Adipocyte (in vitro differentiated cells): ENCODE measurements around the gene GNAS.

ENCODE experiments used
- DNase-seq: peaks from one replicate; pipeline ENCODE4 v3.0.0-alpha.2; 2015; ENCODE audit warnings: low read depth
- H3K27me3 ChIP-seq: replicated peaks from 2 replicates; pipeline ENCODE4 v1.7.0; 2013; ENCODE audit warnings: mild to moderate bottlenecking, low read length, moderate library complexity; ENCODE audit not compliant: control insufficient read depth, insufficient read depth
- H3K36me3 ChIP-seq: 2 replicates; pipeline ENCODE4 v1.7.0; 2013; ENCODE audit warnings: low read length, mild to moderate bottlenecking, moderate library complexity; ENCODE audit not compliant: control insufficient read depth, insufficient read depth, severe bottlenecking
- H3K4me1 ChIP-seq: 2 replicates; pipeline ENCODE4 v1.7.0; 2013; ENCODE audit warnings: mild to moderate bottlenecking, low read length, moderate library complexity; ENCODE audit not compliant: control insufficient read depth, insufficient read depth
- H3K4me3 ChIP-seq: 2 replicates; pipeline ENCODE4 v1.7.0; 2013; ENCODE audit warnings: mild to moderate bottlenecking, low read length, moderate library complexity
- H3K9ac ChIP-seq: 2 replicates; pipeline ENCODE4 v1.7.0; 2013; ENCODE audit warnings: mild to moderate bottlenecking, low read length, moderate library complexity
- H3K9me3 ChIP-seq: 2 replicates; pipeline ENCODE4 v1.7.0; 2013; ENCODE audit warnings: mild to moderate bottlenecking, low read length, moderate library complexity; ENCODE audit not compliant: control insufficient read depth

Gene GNAS

GRCh38 chr20:58852543-58853271 is at the start of gene GNAS:
TSS of gene GNAS (plus strand) at chr20:58852716.
- Histone ChIP-seq H3K9me3 (no peaks in the 10 kb centered on the region), H3K9ac (no peak within 1 kb of the TSS)
- DNase-seq: peak; percentile 78

DNA sequence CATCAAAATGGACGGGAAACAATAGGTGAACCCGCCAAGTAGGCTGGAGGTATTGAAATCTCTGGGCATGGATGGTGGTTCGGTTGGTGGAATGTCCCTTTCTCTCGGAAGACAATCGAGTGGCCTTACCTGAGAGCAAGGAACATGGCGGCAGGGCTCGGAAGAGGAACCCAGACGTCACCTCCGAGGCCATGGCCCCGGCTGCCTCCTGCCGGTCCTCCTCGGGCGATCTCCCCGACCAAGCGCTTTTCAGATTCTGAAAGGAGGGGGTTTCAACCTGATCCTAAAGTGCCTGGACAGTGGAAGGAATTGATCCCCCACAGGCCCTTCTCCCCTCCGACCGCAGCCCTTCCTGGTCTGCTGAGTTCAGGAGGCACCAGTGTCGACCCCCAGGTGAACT is 49.0 kb upstream of the GNAS start:
- H3K4me1 ChIP-seq: no peaks in the 10 kb centered on the region
- no peak for DNase-seq
- H3K36me3 ChIP-seq: no peaks in the 10 kb centered on the region
- no peaks in the 10 kb centered on the region for H3K9me3 ChIP-seq
- H3K4me3 ChIP-seq: no peak overlapping the region
- peaks cover 11% of the 10 kb centered on the region for H3K27me3 ChIP-seq
- H3K9ac ChIP-seq: no peak overlapping the region

More at GRCh38 chr20:58852543-58853271, at the start of gene GNAS:
- peak within 1 kb of the TSS; percentile 83 for H3K4me3 ChIP-seq
- peaks cover 25% of the 10 kb centered on the region for H3K27me3 ChIP-seq
- no peaks in the 10 kb centered on the region for H3K36me3 ChIP-seq
- peaks cover 16% of the 10 kb centered on the region for H3K4me1 ChIP-seq

GRCh38 chr20:58807801-58808200 is 44.7 kb upstream of the GNAS start:
- no peaks in the 10 kb centered on the region for H3K36me3 ChIP-seq
- no peak overlapping the region for H3K9ac ChIP-seq
- H3K27me3 ChIP-seq: peaks cover 24% of the 10 kb centered on the region
- H3K9me3 ChIP-seq: no peaks in the 10 kb centered on the region
- DNase-seq: no peak
- no peak overlapping the region for H3K4me3 ChIP-seq
- H3K4me1 ChIP-seq: no peaks in the 10 kb centered on the region

DNA sequence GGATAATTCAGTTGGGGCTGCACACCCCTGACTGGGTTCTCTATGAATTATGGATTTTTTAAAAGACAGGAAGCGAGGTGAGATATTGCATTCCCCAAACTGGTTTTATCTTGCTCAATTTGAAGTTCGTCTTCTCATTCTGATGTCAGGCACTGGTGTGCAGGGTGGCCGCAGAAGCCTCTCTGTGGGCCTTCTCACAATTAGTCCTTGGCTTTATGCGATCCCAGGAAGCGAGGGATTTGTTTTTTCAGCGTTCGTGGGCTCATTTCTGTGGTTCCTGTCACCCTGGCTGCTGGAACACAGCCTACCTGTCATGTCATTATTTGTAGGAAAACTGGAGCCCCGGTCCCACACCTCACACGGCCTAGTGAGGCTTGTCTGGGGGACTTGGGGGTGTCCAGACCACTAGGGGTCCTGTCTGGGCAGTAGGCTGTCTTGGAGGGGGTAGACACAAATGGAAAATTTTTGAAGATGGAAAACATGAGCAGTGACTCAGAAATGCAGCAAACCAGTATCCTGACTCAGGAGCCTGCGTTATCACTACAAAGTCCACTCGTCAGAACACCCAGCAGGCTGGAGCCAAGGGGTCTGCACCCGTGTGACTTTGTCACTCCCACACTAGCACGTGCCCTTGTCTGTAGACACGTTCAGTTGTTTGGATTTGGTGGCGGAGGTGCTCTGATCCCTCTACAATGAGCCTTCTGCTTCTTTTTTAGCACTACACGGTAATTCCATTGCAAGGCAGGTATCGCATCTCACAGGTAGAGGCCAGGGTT is 44.1 kb upstream of the GNAS start:
- no peak overlapping the region for H3K9ac ChIP-seq
- H3K4me1 ChIP-seq: no peaks in the 10 kb centered on the region
- no peak overlapping the region for H3K4me3 ChIP-seq
- H3K27me3 ChIP-seq: peaks cover 20% of the 10 kb centered on the region
- no peaks in the 10 kb centered on the region for H3K36me3 ChIP-seq
- no peak for DNase-seq
- H3K9me3 ChIP-seq: no peaks in the 10 kb centered on the region

- H3K4me1 ChIP-seq: no peaks in the 10 kb centered on the region
- no peak overlapping the region for H3K4me3 ChIP-seq
Observed at GRCh38 chr20:58810116-58810878, 42.2 kb upstream of the GNAS start.

GRCh38 chr20:58810879-58811250 is 41.7 kb upstream of the GNAS start:
- Histone ChIP-seq H3K27me3 (peaks cover 25% of the 10 kb centered on the region), H3K9me3 (no peaks in the 10 kb centered on the region), H3K36me3 (no peaks in the 10 kb centered on the region), H3K4me1 (no peaks in the 10 kb centered on the region), H3K4me3 (no peak overlapping the region), H3K9ac (no peak overlapping the region)
- DNase-seq: no peak

More at GRCh38 chr20:58810116-58810878, 42.2 kb upstream of the GNAS start:
- Histone ChIP-seq H3K9ac (no peak overlapping the region), H3K36me3 (no peaks in the 10 kb centered on the region), H3K27me3 (peaks cover 25% of the 10 kb centered on the region), H3K9me3 (no peaks in the 10 kb centered on the region)
- peak; percentile 9 for DNase-seq

GRCh38 chr20:58811334-58811733 is 41.2 kb upstream of the GNAS start:
- Histone ChIP-seq H3K9me3 (no peaks in the 10 kb centered on the region), H3K4me3 (no peak overlapping the region), H3K27me3 (peaks cover 25% of the 10 kb centered on the region), H3K4me1 (no peaks in the 10 kb centered on the region), H3K36me3 (no peaks in the 10 kb centered on the region), H3K9ac (no peak overlapping the region)
- DNase-seq: no peak

DNA sequence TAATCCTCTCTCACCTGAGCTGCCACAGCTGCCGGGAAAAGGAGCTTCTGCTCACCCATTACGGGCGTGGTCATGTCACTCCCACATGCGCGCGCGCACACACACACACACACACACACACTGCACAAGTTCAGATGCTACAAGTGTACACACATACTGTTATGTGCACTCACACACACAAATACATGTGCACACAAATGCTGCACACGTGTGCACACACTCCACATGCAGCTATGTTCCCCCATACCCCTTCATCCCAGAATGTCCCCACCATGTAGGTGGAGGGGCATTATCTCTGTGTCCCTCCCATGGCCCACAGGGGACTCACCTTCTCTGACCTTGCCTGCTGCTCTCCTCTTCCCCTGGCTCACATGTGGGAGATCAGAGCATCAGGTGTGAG is 39.1 kb upstream of the GNAS start:
- H3K27me3 ChIP-seq: peaks cover 25% of the 10 kb centered on the region
- no peak overlapping the region for H3K9ac ChIP-seq
- DNase-seq: no peak
- no peaks in the 10 kb centered on the region for H3K9me3 ChIP-seq
- H3K36me3 ChIP-seq: no peaks in the 10 kb centered on the region
- H3K4me1 ChIP-seq: no peaks in the 10 kb centered on the region
- no peak overlapping the region for H3K4me3 ChIP-seq

- Histone ChIP-seq H3K4me3 (no peak overlapping the region), H3K9me3 (no peaks in the 10 kb centered on the region), H3K36me3 (no peaks in the 10 kb centered on the region), H3K27me3 (peaks cover 18% of the 10 kb centered on the region), H3K4me1 (no peaks in the 10 kb centered on the region), H3K9ac (no peak overlapping the region)
- DNase-seq: no peak
Observed at GRCh38 chr20:58815448-58815847, 37.1 kb upstream of the GNAS start.

DNA sequence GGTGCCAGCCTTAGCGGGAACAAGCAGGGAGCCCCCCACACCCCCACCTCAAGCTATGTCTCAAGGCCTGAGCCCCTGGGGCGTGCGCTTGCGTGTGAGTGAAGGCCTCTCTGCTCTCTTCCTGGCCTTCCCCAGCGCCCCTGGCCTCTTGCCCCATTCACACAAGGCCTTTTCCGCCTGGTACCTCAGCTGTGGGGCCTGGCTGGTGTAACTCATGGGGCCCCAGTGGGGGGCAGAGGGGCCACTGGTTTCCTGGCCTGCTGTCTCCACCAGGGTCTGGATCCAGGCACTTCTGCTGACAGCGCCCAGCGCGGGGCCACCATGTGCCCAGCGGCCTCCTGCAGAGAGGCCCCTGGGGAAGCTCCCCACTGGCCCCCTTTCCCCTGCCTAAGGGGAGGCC is 36.5 kb upstream of the GNAS start:
- no peak for DNase-seq
- no peaks in the 10 kb centered on the region for H3K36me3 ChIP-seq
- no peak overlapping the region for H3K9ac ChIP-seq

GRCh38 chr20:58816957-58817651 is 35.4 kb upstream of the GNAS start:
- Histone ChIP-seq H3K4me3 (no peak overlapping the region), H3K27me3 (peaks cover 10% of the 10 kb centered on the region), H3K9me3 (no peaks in the 10 kb centered on the region), H3K36me3 (no peaks in the 10 kb centered on the region), H3K4me1 (no peaks in the 10 kb centered on the region), H3K9ac (no peak overlapping the region)
- no peak for DNase-seq

More for the DNA sequence above, 36.5 kb upstream of the GNAS start:
- Histone ChIP-seq H3K9me3 (no peaks in the 10 kb centered on the region), H3K27me3 (peaks cover 15% of the 10 kb centered on the region), H3K4me1 (no peaks in the 10 kb centered on the region), H3K4me3 (no peak overlapping the region)
